A673 (cell line): ENCODE data around the gene KLK14. TPM values are rescaled to one million over a fixed set of nuclear protein-coding genes. Genes with fewer than 3 reads are reported as not detected.

Experiments used
- BruUV-seq: library from RNA; stranded (reverse); fragments of 400-500 nt; replicated peaks from 2 replicates; lab custom pipeline; 2021; lab: Mats Ljungman, UMichigan
- CTCF ChIA-PET: fragments of 300-600 bp; sonication (Branson Sonifier 250); formaldehyde crosslinking; loops from one replicate; lab custom pipeline; 2022; ENCODE audit warnings: antibody characterized with exemption; lab: Charles Lee
- POLR2A ChIA-PET: fragments of 300-600 bp; sonication (Branson Sonifier 250); formaldehyde crosslinking; loops from one replicate; lab custom pipeline; 2022; ENCODE audit warnings: antibody characterized with exemption; ENCODE audit not compliant: low non-redundant PET; lab: Charles Lee
- DNase-seq: peaks from one replicate; pipeline ENCODE4 v3.0.0-alpha.2; 2015; ENCODE audit warnings: low spot score
- H3K27ac ChIP-seq: fragments of 200-600 bp; sonication (generic); 2 replicates; pipeline ENCODE4 v1.5.1; 2016; ENCODE audit warnings: mixed run types, low read depth, mild to moderate bottlenecking, mixed read lengths, antibody characterized with exemption, low read length; ENCODE audit not compliant: poor library complexity, severe bottlenecking
- H3K27me3 ChIP-seq: fragments of 200-600 bp; sonication (generic); replicated peaks from 2 replicates; pipeline ENCODE4 v1.6.1; 2017; ENCODE audit warnings: mixed run types, low read depth, mild to moderate bottlenecking, mixed read lengths, antibody characterized with exemption, low read length; ENCODE audit not compliant: insufficient read depth, poor library complexity
- H3K36me3 ChIP-seq: fragments of 200-600 bp; sonication (generic); 2 replicates; pipeline ENCODE4 v1.6.1; 2016; ENCODE audit warnings: mixed run types, mild to moderate bottlenecking, mixed read lengths, antibody characterized with exemption, low read length; ENCODE audit not compliant: insufficient read depth, poor library complexity, severe bottlenecking
- H3K4me1 ChIP-seq: fragments of 200-600 bp; sonication (generic); 2 replicates; pipeline ENCODE4 v1.6.1; 2017; ENCODE audit warnings: mixed run types, mild to moderate bottlenecking, mixed read lengths, antibody characterized with exemption, low read length; ENCODE audit not compliant: insufficient read depth, poor library complexity, severe bottlenecking
- H3K4me3 ChIP-seq: fragments of 200-600 bp; sonication (generic); 2 replicates; pipeline ENCODE4 v1.5.1; 2016; ENCODE audit warnings: low read depth, mixed run types, mild to moderate bottlenecking, mixed read lengths, low read length; ENCODE audit not compliant: poor library complexity, severe bottlenecking
- H3K9me3 ChIP-seq: fragments of 200-600 bp; sonication (generic); 2 replicates; pipeline ENCODE4 v1.6.1; 2016; ENCODE audit warnings: mixed run types, low read depth, mild to moderate bottlenecking, mixed read lengths, antibody characterized with exemption, low read length; ENCODE audit not compliant: poor library complexity, severe bottlenecking
- EZH2 ChIP-seq: fragments of 200-600 bp; sonication (generic); IDR thresholded peaks from 2 replicates; pipeline ENCODE4 v1.6.1; 2017; ENCODE audit warnings: borderline replicate concordance, low read depth, mild to moderate bottlenecking, mixed read lengths, antibody characterized with exemption, low read length; ENCODE audit not compliant: poor library complexity, severe bottlenecking
- intact Hi-C: fragments of 100-400 bp; cut with micrococcal nuclease; formaldehyde crosslinking; loops from one replicate; pipeline ENCODE4 v1.10.0; 2022; ENCODE audit not compliant: unreplicated experiment
- total RNA-seq: library from RNA; stranded (reverse); gene quantifications from 2 replicates; pipeline ENCODE4 v1.2.3, GENCODE V29; 2021
- TF ChIP-seq, protein P1 (sequence below): fragments of 300-800, 200-600 bp; sonication (generic); conservative IDR thresholded peaks from 2 replicates; pipeline ENCODE4 v1.5.1; 2017; ENCODE audit warnings: low read depth, mild to moderate bottlenecking, antibody characterized with exemption, low read length, moderate library complexity, mixed read lengths

Gene KLK14
- total RNA-seq, 1 experiment from 2014 or later, result 1.2 TPM

DNA sequence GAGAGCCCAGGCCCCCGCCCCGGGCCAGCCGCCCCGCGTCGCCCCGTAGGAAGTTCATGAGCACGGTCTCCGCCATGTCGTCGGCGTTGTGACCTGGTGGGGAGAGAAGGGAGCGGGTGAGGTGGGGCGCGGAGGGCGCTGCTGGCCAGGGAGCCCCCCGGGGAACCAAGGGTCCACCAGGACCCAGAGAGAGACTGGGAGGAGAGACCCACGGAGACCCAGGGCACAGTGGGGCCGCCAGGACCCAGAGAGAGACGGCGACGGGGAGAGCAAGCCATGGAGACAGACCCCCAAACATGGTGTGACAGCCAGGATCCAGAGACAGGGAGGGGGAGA lies 16.3 kb upstream of the KLK14 start:
- intact Hi-C loops, result loop anchor here (5.0 to 10.0 kb wide), 2 partner anchors 174 to 392 kb away; no protein-coding TSS in a partner anchor
- no peak for TF ChIP-seq EZH2
- TF ChIP-seq, protein P1, sequence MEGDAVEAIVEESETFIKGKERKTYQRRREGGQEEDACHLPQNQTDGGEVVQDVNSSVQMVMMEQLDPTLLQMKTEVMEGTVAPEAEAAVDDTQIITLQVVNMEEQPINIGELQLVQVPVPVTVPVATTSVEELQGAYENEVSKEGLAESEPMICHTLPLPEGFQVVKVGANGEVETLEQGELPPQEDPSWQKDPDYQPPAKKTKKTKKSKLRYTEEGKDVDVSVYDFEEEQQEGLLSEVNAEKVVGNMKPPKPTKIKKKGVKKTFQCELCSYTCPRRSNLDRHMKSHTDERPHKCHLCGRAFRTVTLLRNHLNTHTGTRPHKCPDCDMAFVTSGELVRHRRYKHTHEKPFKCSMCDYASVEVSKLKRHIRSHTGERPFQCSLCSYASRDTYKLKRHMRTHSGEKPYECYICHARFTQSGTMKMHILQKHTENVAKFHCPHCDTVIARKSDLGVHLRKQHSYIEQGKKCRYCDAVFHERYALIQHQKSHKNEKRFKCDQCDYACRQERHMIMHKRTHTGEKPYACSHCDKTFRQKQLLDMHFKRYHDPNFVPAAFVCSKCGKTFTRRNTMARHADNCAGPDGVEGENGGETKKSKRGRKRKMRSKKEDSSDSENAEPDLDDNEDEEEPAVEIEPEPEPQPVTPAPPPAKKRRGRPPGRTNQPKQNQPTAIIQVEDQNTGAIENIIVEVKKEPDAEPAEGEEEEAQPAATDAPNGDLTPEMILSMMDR, result no peak
- Histone ChIP-seq H3K9me3 (no peaks in the 10 kb centered on the region), H3K36me3 (peaks cover 5% of the 10 kb centered on the region), H3K4me1 (no peaks in the 10 kb centered on the region), H3K27ac (no peak overlapping the region), H3K4me3 (no peak overlapping the region), H3K27me3 (no peaks in the 10 kb centered on the region)
- CTCF ChIA-PET, result interaction anchor here (0.6 kb wide), 1 partner anchor 162 kb away, joined by 3 read pairs; no protein-coding TSS in a partner anchor
- POLR2A ChIA-PET, result no interaction called here
- DNase-seq, result no peak
- no TSS peak for BruUV-seq

DNA sequence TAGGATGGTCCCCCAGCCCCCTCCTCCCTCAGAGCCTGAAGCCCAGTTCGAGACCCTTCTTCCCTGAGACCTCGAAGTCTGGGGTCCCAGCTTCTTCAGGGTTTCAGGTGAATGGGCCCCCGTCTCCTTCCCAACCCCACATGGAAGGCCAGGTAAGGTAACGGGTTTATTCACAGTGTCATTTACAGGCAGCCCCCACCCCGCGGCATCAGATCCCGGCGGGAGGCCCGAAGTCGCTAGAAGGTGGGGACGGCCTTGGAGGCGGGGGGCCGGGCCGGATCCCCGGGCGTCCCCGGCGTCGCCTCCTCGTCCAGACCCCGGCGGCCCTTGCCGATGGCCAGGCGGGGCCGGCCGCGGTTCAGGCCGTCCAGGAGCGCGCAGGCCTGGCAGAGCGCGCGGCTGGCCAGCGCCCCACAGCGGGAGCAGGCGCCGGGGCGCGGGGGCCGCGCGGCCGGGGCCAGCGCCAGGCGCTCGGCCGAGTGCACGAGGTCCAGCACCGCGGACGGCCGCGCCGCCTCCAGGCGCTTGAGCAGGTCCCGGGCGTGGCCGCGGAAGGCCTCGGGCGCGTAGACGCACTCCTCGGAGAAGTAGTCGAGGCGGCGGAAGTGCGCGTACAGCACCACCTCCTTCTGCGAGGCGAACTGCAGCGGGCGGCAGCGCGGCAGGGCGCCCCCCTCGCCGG lies 15.8 kb upstream of the KLK14 start:
- Histone ChIP-seq H3K36me3 (peaks cover 5% of the 10 kb centered on the region), H3K27me3 (no peaks in the 10 kb centered on the region), H3K4me1 (no peaks in the 10 kb centered on the region), H3K9me3 (no peaks in the 10 kb centered on the region), H3K27ac (no peak overlapping the region), H3K4me3 (no peak overlapping the region)
- BruUV-seq, result no TSS peak
- ChIA-PET POLR2A (no interaction called here), CTCF (interaction anchor here (0.6 kb wide), 1 partner anchor 161 kb away, joined by 3 read pairs; no protein-coding TSS in a partner anchor)
- no peak for DNase-seq
- intact Hi-C loops, result loop anchor here (5.0 to 10.0 kb wide), 2 partner anchors 174 to 391 kb away; no protein-coding TSS in a partner anchor
- TF ChIP-seq, protein P1, result no peak
- no peak for TF ChIP-seq EZH2

DNA sequence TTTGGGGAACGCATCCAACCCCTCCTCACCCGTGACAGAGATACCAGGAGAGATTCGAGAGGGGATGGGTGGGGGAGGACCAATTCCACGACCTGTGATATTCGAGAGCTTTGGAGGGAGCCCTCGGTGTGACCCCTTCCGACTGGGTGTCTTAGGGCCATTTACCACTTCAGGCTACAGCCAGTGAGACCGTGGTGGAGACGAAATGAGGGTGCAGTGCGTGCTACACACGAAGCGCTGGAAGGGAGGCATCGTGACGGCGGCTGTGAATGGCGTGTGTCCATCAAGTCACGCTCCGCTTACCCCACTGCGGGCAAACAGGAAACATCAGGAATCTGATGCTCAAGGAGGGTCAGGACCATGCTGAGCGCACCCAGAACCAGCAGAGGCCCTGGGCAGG lies 15.1 kb upstream of the KLK14 start:
- no peaks in the 10 kb centered on the region for H3K27me3 ChIP-seq
- H3K9me3 ChIP-seq, result no peaks in the 10 kb centered on the region
- BruUV-seq, result no TSS peak
- POLR2A ChIA-PET, result no interaction called here
- no peak overlapping the region for H3K27ac ChIP-seq
- intact Hi-C loops, result loop anchor here (5.0 to 10.0 kb wide), 2 partner anchors 173 to 390 kb away; no protein-coding TSS in a partner anchor
- H3K36me3 ChIP-seq, result peaks cover 5% of the 10 kb centered on the region
- no peaks in the 10 kb centered on the region for H3K4me1 ChIP-seq
- DNase-seq, result no peak
- H3K4me3 ChIP-seq, result no peak overlapping the region
- CTCF ChIA-PET, result no interaction called here
- TF ChIP-seq, protein P1, result no peak
- TF ChIP-seq EZH2, result no peak
